HCT116 (cell line): ENCODE data around the gene ADAMTS19. TPM values are rescaled to one million over a fixed set of nuclear protein-coding genes. Genes with fewer than 3 reads are reported as not detected.

Experiments
- ATAC-seq: fragments of 200-7000 bp; cut with Tn5 transposase; 2 replicates; pipeline ENCODE4 v1.9.1; 2020; ENCODE audit warnings: mild to moderate bottlenecking, moderate library complexity
- Bru-seq: library from RNA; stranded (reverse); fragments of 400-500 nt; gene quantifications from one replicate; lab custom pipeline; 2021; lab: Mats Ljungman, UMichigan
- BruChase-seq, 2 experiments: library from RNA; stranded (reverse); fragments of 400-500 nt; gene quantifications; one replicate each; lab custom pipeline; 2021; lab: Mats Ljungman, UMichigan
- BruUV-seq: library from RNA; stranded (reverse); fragments of 400-500 nt; replicated peaks from 2 replicates; lab custom pipeline; 2021; lab: Mats Ljungman, UMichigan
- CTCF ChIA-PET: fragments of 300-600 bp; sonication (Branson Sonifier 250); formaldehyde crosslinking; loops from one replicate; lab custom pipeline; 2021; ENCODE audit warnings: antibody characterized with exemption; lab: Charles Lee
- POLR2A ChIA-PET: fragments of 300-600, 350-600 bp; sonication (Branson Sonifier 250); formaldehyde crosslinking; loops from one replicate; lab custom pipeline; 2021; ENCODE audit warnings: antibody characterized with exemption; lab: Charles Lee
- RAD21 ChIA-PET, 2 experiments: fragments of 300-600 bp; sonication (Branson Sonifier 250); formaldehyde crosslinking; loops; one replicate each; lab custom pipeline; 2023; ENCODE audit warnings: low total read pairs in 2 of 2; ENCODE audit not compliant: uncharacterized antibody in 2 of 2, unreplicated experiment in 2 of 2, low non-redundant PET in 1 of 2; lab: Charles Lee
- DNase-seq: peaks from one replicate; pipeline ENCODE4 v3.0.0-alpha.2; 2010; ENCODE audit warnings: low read depth, low spot score
- H2AFZ ChIP-seq: fragments of 200-600 bp; shearing (Covaris generic), sonication (generic); 2 replicates; pipeline ENCODE4 v1.6.1; 2017; ENCODE audit warnings: low read depth, mixed run types, mixed read lengths, antibody characterized with exemption, low read length; ENCODE audit not compliant: poor library complexity, severe bottlenecking
- H3K27ac ChIP-seq: 2 replicates; pipeline ENCODE4 v1.5.1; 2012; ENCODE audit warnings: low read depth, low read length
- H3K27me3 ChIP-seq: fragments of 200-600 bp; sonication (generic); 2 replicates; pipeline ENCODE4 v1.6.1; 2016; ENCODE audit warnings: mixed run types, low read length, mixed read lengths; ENCODE audit not compliant: insufficient read depth
- H3K36me3 ChIP-seq, 2 experiments: fragments of 200-500 bp in 1 of 2; fragments of 200-600 bp in 1 of 2; sonication (Bioruptor generic) in 1 of 2; sonication (generic) in 1 of 2; 2 replicates each; pipeline versions ENCODE4 v1.5.1 to v1.6.1; 2014 to 2016; ENCODE audit warnings: low read length in 2 of 2, inconsistent platforms in 1 of 2, mixed read lengths in 1 of 2, mixed run types in 1 of 2; ENCODE audit not compliant: insufficient read depth in 2 of 2, control insufficient read depth in 1 of 2
- H3K4me1 ChIP-seq, 2 experiments: fragments of 200-600 bp in 1 of 2; sonication (generic) in 1 of 2; 2 replicates each; pipeline versions ENCODE4 v1.5.1 to v1.6.1; 2012 to 2017; ENCODE audit warnings: low read length in 2 of 2, inconsistent platforms in 1 of 2, mild to moderate bottlenecking in 1 of 2, mixed read lengths in 1 of 2, mixed run types in 1 of 2, moderate library complexity in 1 of 2; ENCODE audit not compliant: insufficient read depth in 2 of 2, control insufficient read depth in 1 of 2
- H3K4me2 ChIP-seq: fragments of 200-600 bp; sonication (generic); 2 replicates; pipeline ENCODE4 v1.6.1; 2017; ENCODE audit warnings: mixed run types, low read length, mixed read lengths
- H3K4me3 ChIP-seq, 2 experiments: fragments of 200-600 bp in 1 of 2; sonication (generic) in 1 of 2; replicated peaks in 1 of 2; 2 replicates each; pipeline ENCODE4 v1.5.1; 2011 to 2016; ENCODE audit warnings: low read length in 2 of 2, control low read depth in 1 of 2, low read depth in 1 of 2, mild to moderate bottlenecking in 1 of 2, mixed read lengths in 1 of 2, mixed run types in 1 of 2
- H3K79me2 ChIP-seq: fragments of 200-600 bp; sonication (generic); 2 replicates; pipeline ENCODE4 v1.6.1; 2017; ENCODE audit warnings: mild to moderate bottlenecking, mixed run types, low read length, moderate library complexity, mixed read lengths; ENCODE audit not compliant: insufficient read depth
- H3K9ac ChIP-seq: fragments of 200-600 bp; sonication (generic); 2 replicates; pipeline ENCODE4 v1.6.1; 2016; ENCODE audit warnings: low read length, mixed read lengths
- H3K9me2 ChIP-seq: fragments of 200-600 bp; sonication (generic), shearing (Covaris generic); 2 replicates; pipeline ENCODE4 v1.6.1; 2017; ENCODE audit warnings: mixed run types, mild to moderate bottlenecking, moderate library complexity; ENCODE audit not compliant: insufficient read depth
- H3K9me3 ChIP-seq, 2 experiments: fragments of 200-500 bp in 1 of 2; fragments of 200-600 bp in 1 of 2; sonication (Bioruptor generic) in 1 of 2; sonication (generic) in 1 of 2; 2 replicates each; pipeline ENCODE4 v1.6.1; 2014 to 2017; ENCODE audit warnings: low read length in 2 of 2, mixed read lengths in 2 of 2, inconsistent platforms in 1 of 2, low read depth in 1 of 2, mild to moderate bottlenecking in 1 of 2, mixed run types in 1 of 2, moderate library complexity in 1 of 2; ENCODE audit not compliant: control insufficient read depth in 1 of 2, insufficient read depth in 1 of 2
- H4K20me1 ChIP-seq: fragments of 200-600 bp; sonication (generic), shearing (Covaris generic); 2 replicates; pipeline ENCODE4 v1.6.1; 2017; ENCODE audit warnings: mixed run types, mild to moderate bottlenecking, moderate library complexity; ENCODE audit not compliant: insufficient read depth
- CBX3 ChIP-seq: IDR thresholded peaks from 2 replicates; pipeline ENCODE4 v1.6.1; 2012; ENCODE audit warnings: low read depth
- CTCF ChIP-seq, 3 experiments: fragments of 200-600 bp in 1 of 3; sonication (generic) in 1 of 3; IDR thresholded peaks in 2 of 3; conservative IDR thresholded peaks in 1 of 3; 2 replicates each; pipeline ENCODE4 v1.5.1; 2012 to 2017; ENCODE audit warnings: low read depth in 2 of 3, low read length in 2 of 3, antibody characterized with exemption in 1 of 3, borderline replicate concordance in 1 of 3, control low read depth in 1 of 3, mild to moderate bottlenecking in 1 of 3, mixed read lengths in 1 of 3, mixed run types in 1 of 3, moderate library complexity in 1 of 3; ENCODE audit not compliant: insufficient read depth in 1 of 3
- ELF1 ChIP-seq: IDR thresholded peaks from 2 replicates; pipeline ENCODE4 v1.6.1; 2012; ENCODE audit warnings: low read depth, borderline replicate concordance
- EZH2 ChIP-seq: fragments of 200-600 bp; sonication (generic); IDR thresholded peaks from 2 replicates; pipeline ENCODE4 v1.6.1; 2017; ENCODE audit warnings: antibody characterized with exemption, mixed run types
- EZH2phosphoT487 ChIP-seq: fragments of 200-600 bp; IDR thresholded peaks from 2 replicates; pipeline ENCODE4 v1.6.1; 2018; ENCODE audit warnings: antibody characterized with exemption, borderline replicate concordance
- POLR2AphosphoS5 ChIP-seq: IDR thresholded peaks from 2 replicates; pipeline ENCODE4 v1.6.1; 2011; ENCODE audit warnings: mild to moderate bottlenecking, low read depth, low read length, moderate library complexity
- RAD21 ChIP-seq: IDR thresholded peaks from 2 replicates; pipeline ENCODE4 v1.6.1; 2012; ENCODE audit warnings: low read depth, mild to moderate bottlenecking
- SP1 ChIP-seq: IDR thresholded peaks from 2 replicates; pipeline ENCODE4 v1.6.1; 2012; ENCODE audit warnings: low read depth
- SRF ChIP-seq: IDR thresholded peaks from 2 replicates; pipeline ENCODE4 v1.6.1; 2012; ENCODE audit warnings: low read depth
- YY1 ChIP-seq: IDR thresholded peaks from 2 replicates; pipeline ENCODE4 v1.6.1; 2011; ENCODE audit warnings: low read length, low read depth, moderate library complexity, mild to moderate bottlenecking; ENCODE audit not compliant: insufficient replicate concordance; ENCODE audit errors: extremely low read depth
- ZFX ChIP-seq: fragments of 450-650 bp; IDR thresholded peaks from 2 replicates; pipeline ENCODE4 v1.6.1; 2017
- ZNF274 ChIP-seq: fragments of 200-500 bp; sonication (Bioruptor generic); IDR thresholded peaks from 2 replicates; pipeline ENCODE4 v1.6.1; 2014; ENCODE audit warnings: mild to moderate bottlenecking, low read depth, low read length, inconsistent platforms
- intact Hi-C: fragments of 100-400 bp; cut with micrococcal nuclease; formaldehyde crosslinking; loops from 2 replicates; pipeline ENCODE4 v1.10.0; 2022
- long read RNA-seq: library from polyadenylated mRNA; unstranded; transcript quantifications from one replicate; pipeline ENCODE4 v2.0.0, GENCODE V29; 2021; ENCODE audit not compliant: unreplicated experiment
- polyA plus RNA-seq: library from polyadenylated mRNA; unstranded; fragments of >200 nt; gene quantifications from 2 replicates; pipeline ENCODE4 v1.2.1, GENCODE V29; 2012; ENCODE audit warnings: missing spikeins
- total RNA-seq: library from RNA; stranded (reverse); gene quantifications from one replicate; pipeline ENCODE4 v1.2.1, GENCODE V29; 2021; ENCODE audit not compliant: unreplicated experiment
- TF ChIP-seq, protein P1 (sequence below): IDR thresholded peaks from 2 replicates; pipeline ENCODE4 v1.6.1; 2012; ENCODE audit warnings: low read depth
- TF ChIP-seq, protein P2 (sequence below): IDR thresholded peaks from 2 replicates; pipeline ENCODE4 v1.6.1; 2012

Gene ADAMTS19, protein sequence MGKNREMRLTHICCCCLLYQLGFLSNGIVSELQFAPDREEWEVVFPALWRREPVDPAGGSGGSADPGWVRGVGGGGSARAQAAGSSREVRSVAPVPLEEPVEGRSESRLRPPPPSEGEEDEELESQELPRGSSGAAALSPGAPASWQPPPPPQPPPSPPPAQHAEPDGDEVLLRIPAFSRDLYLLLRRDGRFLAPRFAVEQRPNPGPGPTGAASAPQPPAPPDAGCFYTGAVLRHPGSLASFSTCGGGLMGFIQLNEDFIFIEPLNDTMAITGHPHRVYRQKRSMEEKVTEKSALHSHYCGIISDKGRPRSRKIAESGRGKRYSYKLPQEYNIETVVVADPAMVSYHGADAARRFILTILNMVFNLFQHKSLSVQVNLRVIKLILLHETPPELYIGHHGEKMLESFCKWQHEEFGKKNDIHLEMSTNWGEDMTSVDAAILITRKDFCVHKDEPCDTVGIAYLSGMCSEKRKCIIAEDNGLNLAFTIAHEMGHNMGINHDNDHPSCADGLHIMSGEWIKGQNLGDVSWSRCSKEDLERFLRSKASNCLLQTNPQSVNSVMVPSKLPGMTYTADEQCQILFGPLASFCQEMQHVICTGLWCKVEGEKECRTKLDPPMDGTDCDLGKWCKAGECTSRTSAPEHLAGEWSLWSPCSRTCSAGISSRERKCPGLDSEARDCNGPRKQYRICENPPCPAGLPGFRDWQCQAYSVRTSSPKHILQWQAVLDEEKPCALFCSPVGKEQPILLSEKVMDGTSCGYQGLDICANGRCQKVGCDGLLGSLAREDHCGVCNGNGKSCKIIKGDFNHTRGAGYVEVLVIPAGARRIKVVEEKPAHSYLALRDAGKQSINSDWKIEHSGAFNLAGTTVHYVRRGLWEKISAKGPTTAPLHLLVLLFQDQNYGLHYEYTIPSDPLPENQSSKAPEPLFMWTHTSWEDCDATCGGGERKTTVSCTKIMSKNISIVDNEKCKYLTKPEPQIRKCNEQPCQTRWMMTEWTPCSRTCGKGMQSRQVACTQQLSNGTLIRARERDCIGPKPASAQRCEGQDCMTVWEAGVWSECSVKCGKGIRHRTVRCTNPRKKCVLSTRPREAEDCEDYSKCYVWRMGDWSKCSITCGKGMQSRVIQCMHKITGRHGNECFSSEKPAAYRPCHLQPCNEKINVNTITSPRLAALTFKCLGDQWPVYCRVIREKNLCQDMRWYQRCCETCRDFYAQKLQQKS
- total RNA-seq, result not detected
- not detected in 2 replicates for polyA plus RNA-seq
- Bru-seq, nascent RNA, result percentile 0 among the genes with signal in this experiment
- percentile 6 among the genes with signal in this experiment for BruChase-seq, experiment 1, labeled RNA remaining after a 6-hour chase
- BruChase-seq, experiment 2, labeled RNA remaining after a 2-hour chase, result percentile 1 among the genes with signal in this experiment
- long read RNA-seq, result 0 reads

DNA sequence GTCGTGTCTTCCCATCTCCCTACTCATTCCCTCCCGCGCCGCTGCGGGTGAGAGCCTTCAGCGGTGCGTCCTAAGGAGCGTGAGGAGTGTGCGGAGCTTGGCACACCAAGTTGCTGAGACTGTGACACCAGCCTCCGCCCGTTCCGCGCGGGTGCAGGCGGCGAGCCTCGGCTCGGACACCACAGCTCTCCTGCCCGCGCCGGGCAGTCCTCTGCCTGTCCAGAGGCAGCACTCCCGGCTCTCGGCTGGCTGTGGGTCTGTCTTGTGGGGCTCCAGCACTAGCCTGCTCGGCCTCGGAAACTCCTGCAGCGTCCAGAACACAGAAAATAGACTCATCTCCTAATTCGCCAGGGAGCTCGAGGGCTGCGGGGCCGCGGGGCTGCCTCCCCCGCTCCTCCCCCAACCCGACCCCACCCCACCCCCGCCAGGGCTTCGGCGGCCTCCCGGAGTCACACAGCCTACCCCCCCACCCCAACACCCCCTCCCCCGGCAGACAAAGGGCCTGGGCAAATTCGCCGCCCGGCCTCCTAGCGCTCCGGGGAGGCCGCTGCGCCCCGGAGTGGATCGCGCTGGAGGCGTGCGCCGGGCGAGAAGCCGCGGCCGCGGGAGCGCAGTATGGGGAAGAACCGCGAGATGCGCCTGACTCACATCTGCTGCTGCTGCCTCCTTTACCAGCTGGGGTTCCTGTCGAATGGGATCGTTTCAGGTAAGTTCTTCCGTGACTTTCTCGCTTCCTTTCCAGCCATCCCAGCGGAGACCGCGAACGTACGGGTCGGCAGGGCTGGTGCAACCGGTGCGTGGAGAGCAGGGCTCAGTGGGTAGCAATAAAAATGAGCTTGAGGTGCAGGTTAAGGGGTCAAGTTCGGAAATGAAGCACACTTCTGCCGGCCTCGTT lies at the start of gene ADAMTS19:
Gene ADAMTS19 (plus strand): TSS at position 522 of the 895 bp plus-strand sequence. CDS start 94 bp downstream, at position 616.
- Histone ChIP-seq H3K27me3 (no peaks in the 10 kb centered on the region), H3K9me3 (no peaks in the 10 kb centered on the region), H4K20me1 (no peaks in the 10 kb centered on the region), H2AFZ (no peak within 1 kb of the TSS), H3K4me3 (no peak within 1 kb of the TSS), H3K4me2 (no peak within 1 kb of the TSS), H3K36me3 (no peaks in the 10 kb centered on the region), H3K79me2 (no peaks in the 10 kb centered on the region), H3K4me1 (no peaks in the 10 kb centered on the region), H3K27ac (no peak within 1 kb of the TSS), H3K9me2 (0 out of 2 replicates have a peak, but pooled peaks cover 4% of the 10 kb centered on the region), H3K9ac (no peak within 1 kb of the TSS)
- intact Hi-C loops, result loop anchor here (1.0 kb wide), 1 partner anchor 18 kb away; no protein-coding TSS in a partner anchor
- no peak for DNase-seq
- ChIA-PET POLR2A (no interaction called here), RAD21 (no interaction called here), CTCF (no interaction called here)
- no peak for ATAC-seq
- no TSS peak for BruUV-seq
- TF ChIP-seq ELF1, result no peak
- TF ChIP-seq CTCF (IDR thresholded peaks at IDR 0.05 in 2 of 3, conservative IDR thresholded peaks at IDR 0.05 in 1 of 3; ENCODE audit: borderline replicate concordance in 1 of 3, insufficient read depth in 1 of 3, low read depth in 2 of 3, low read length in 2 of 3), result no peak
- no peak for TF ChIP-seq EZH2phosphoT487
- TF ChIP-seq, protein P1, sequence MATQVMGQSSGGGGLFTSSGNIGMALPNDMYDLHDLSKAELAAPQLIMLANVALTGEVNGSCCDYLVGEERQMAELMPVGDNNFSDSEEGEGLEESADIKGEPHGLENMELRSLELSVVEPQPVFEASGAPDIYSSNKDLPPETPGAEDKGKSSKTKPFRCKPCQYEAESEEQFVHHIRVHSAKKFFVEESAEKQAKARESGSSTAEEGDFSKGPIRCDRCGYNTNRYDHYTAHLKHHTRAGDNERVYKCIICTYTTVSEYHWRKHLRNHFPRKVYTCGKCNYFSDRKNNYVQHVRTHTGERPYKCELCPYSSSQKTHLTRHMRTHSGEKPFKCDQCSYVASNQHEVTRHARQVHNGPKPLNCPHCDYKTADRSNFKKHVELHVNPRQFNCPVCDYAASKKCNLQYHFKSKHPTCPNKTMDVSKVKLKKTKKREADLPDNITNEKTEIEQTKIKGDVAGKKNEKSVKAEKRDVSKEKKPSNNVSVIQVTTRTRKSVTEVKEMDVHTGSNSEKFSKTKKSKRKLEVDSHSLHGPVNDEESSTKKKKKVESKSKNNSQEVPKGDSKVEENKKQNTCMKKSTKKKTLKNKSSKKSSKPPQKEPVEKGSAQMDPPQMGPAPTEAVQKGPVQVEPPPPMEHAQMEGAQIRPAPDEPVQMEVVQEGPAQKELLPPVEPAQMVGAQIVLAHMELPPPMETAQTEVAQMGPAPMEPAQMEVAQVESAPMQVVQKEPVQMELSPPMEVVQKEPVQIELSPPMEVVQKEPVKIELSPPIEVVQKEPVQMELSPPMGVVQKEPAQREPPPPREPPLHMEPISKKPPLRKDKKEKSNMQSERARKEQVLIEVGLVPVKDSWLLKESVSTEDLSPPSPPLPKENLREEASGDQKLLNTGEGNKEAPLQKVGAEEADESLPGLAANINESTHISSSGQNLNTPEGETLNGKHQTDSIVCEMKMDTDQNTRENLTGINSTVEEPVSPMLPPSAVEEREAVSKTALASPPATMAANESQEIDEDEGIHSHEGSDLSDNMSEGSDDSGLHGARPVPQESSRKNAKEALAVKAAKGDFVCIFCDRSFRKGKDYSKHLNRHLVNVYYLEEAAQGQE, result no peak
- TF ChIP-seq SP1, result no peak
- TF ChIP-seq CBX3, result no peak
- no peak for TF ChIP-seq POLR2AphosphoS5
- TF ChIP-seq, protein P2, sequence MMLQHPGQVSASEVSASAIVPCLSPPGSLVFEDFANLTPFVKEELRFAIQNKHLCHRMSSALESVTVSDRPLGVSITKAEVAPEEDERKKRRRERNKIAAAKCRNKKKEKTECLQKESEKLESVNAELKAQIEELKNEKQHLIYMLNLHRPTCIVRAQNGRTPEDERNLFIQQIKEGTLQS, result no peak
- TF ChIP-seq ZFX, result no peak
- no peak for TF ChIP-seq YY1
- TF ChIP-seq EZH2, result no peak
- no peak for TF ChIP-seq RAD21
- no peak for TF ChIP-seq SRF
- no peak for TF ChIP-seq ZNF274
